AG09309 (cell line): Measurements from ENCODE around the gene POLD1.
A peak's percentile ranks its signal among the peaks of the same experiment; 100 is the strongest.
"Not testable (repeated sequence)": the region's sequence is repeated elsewhere in the genome, so short reads cannot be mapped to it uniquely, and the experiment has no call there.

Experiments
- DNase-seq: peaks from one replicate; pipeline ENCODE4 v3.0.0-alpha.2; 2010; ENCODE audit warnings: low read depth
- H3K4me3 ChIP-seq: 2 replicates; pipeline ENCODE4 v1.5.1; 2011; ENCODE audit warnings: mild to moderate bottlenecking, low read depth, low read length, moderate library complexity; ENCODE audit not compliant: control insufficient read depth
- CTCF ChIP-seq: IDR thresholded peaks from 2 replicates; pipeline ENCODE4 v1.5.1; 2011; ENCODE audit warnings: mild to moderate bottlenecking, low read depth, low read length, inconsistent platforms; ENCODE audit not compliant: insufficient read depth, control insufficient read depth; ENCODE audit errors: missing control alignments

The POLD1 gene

GRCh38 chr19:50383001-50383851 lies 921 bp upstream of the POLD1 start:
- no peak for DNase-seq
- H3K4me3 ChIP-seq: peak overlapping the region; percentile 61
- TF ChIP-seq CTCF: no peak

- no peak for DNase-seq
- H3K4me3 ChIP-seq: peak overlapping the region; percentile 61
- TF ChIP-seq CTCF: no peak
Measured at GRCh38 chr19:50384685-50385535, 763 bp downstream of the POLD1 start.

- no peak for TF ChIP-seq CTCF
- no peak for DNase-seq
Measured at GRCh38 chr19:50387176-50387867, 3.2 kb downstream of the POLD1 start.

GRCh38 chr19:50387868-50388245 lies 3.7 kb downstream of the POLD1 start:
- TF ChIP-seq CTCF: no peak
- DNase-seq: no peak
- no peak overlapping the region for H3K4me3 ChIP-seq

More at GRCh38 chr19:50387176-50387867, 3.2 kb downstream of the POLD1 start:
- H3K4me3 ChIP-seq: no peak overlapping the region

- not testable (repeated sequence) for H3K4me3 ChIP-seq, DNase-seq
Measured at GRCh38 chr19:50390295-50390694, 6.1 kb downstream of the POLD1 start.

GRCh38 chr19:50390952-50391351 lies 6.8 kb downstream of the POLD1 start:
- not testable (repeated sequence) for DNase-seq

GRCh38 chr19:50392759-50393158 lies 8.6 kb downstream of the POLD1 start:
- H3K4me3 ChIP-seq: no peak overlapping the region
- no peak for DNase-seq
- no peak for TF ChIP-seq CTCF

More at GRCh38 chr19:50390952-50391351, 6.8 kb downstream of the POLD1 start:
- H3K4me3 ChIP-seq: not testable (repeated sequence)
